ENCODE data around the gene PCBP4.

DNA sequence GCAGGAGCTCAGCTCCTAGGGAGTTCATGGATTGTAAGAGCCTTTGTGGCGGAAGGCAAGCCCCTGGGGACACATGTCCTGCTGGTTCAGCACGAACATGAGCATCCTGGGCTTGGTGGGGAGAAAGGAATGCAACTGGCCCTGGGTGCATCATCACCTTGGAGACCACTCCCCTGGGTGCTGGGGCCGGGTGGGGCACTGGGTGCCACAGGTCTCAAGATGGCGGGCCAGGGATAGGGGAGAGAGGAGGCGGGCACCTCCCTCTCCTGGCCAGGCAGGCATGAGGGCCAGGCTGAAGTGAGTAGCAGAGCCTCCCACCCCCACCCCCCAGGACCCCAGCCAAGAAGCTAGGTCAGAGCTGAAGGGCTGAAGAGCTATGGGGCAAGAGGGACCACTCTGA lies 768 bp downstream of the PCBP4 start:
- TF ChIP-seq EZH2phosphoT487 (IDR thresholded peaks at IDR 0.05; ENCODE audit: borderline replicate concordance, low read depth, low read length): no peak
- TF ChIP-seq, protein P1, sequence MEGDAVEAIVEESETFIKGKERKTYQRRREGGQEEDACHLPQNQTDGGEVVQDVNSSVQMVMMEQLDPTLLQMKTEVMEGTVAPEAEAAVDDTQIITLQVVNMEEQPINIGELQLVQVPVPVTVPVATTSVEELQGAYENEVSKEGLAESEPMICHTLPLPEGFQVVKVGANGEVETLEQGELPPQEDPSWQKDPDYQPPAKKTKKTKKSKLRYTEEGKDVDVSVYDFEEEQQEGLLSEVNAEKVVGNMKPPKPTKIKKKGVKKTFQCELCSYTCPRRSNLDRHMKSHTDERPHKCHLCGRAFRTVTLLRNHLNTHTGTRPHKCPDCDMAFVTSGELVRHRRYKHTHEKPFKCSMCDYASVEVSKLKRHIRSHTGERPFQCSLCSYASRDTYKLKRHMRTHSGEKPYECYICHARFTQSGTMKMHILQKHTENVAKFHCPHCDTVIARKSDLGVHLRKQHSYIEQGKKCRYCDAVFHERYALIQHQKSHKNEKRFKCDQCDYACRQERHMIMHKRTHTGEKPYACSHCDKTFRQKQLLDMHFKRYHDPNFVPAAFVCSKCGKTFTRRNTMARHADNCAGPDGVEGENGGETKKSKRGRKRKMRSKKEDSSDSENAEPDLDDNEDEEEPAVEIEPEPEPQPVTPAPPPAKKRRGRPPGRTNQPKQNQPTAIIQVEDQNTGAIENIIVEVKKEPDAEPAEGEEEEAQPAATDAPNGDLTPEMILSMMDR (conservative IDR thresholded peaks at IDR 0.05; ENCODE audit: low read length): no peak
